ENCODE data around the gene FPGS.
"Not testable (repeated sequence)": the region's sequence is repeated elsewhere in the genome, so short reads cannot be mapped to it uniquely, and the experiment has no call there.

FPGS gene

DNA sequence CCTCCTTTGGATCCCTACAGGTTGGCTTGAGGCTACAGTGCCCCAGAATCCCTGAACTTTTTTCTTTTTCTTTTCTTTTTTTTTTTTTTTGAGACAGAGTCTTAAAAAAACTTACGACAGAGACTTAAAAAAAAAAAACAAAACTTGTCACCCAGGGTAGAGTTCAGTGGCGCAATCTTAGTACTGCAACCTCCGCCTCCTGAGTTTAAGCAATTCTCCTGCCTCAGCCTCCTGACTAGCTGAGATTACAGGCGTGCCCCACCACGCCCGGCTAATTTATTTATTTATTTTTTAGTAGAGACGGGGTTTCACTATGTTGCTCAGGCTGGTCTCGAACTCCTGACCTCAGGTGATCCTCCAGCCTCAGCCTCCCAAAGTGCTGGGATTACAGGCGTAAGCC lies 21.8 kb upstream of the FPGS start:
- H3K36me3 ChIP-seq (ENCODE audit: control insufficient read depth in 1 of 2, insufficient read depth in 2 of 2, low read length in 2 of 2); H3K9me3 ChIP-seq (ENCODE audit: control insufficient read depth in 1 of 2, low read length in 2 of 2); H3K27me3 ChIP-seq (ENCODE audit: low read depth, low read length); H3K27ac ChIP-seq (ENCODE audit: low read length); H3K4me3 ChIP-seq (ENCODE audit: low read depth in 1 of 2, low read length in 2 of 2): not testable (repeated sequence)
- H3K4me1 ChIP-seq (ENCODE audit: control insufficient read depth in 1 of 2, insufficient read depth in 2 of 2, low read length in 2 of 2), result peaks cover 0 to 22% of the 10 kb centered on the region in 2 donors

DNA sequence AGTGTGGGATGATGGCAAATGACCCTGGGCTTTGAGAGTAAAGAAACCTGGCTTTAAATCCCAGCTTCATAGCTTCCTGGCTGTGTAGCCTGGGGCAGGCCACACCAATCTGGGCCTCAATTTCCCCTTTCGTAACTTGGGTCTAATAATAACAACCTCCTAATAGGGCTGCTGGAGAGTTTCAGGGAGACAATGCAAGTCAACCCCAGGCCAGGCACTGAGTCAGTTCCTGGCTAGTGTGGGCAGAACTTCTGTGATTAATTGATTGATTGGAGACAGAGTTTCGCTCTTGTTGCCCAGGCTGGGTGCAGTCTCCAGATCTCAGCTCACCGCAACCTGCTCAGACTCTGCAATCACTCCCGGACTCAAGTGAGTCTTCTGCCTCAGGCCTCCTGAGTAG lies 20.9 kb upstream of the FPGS start:
- Histone ChIP-seq H3K36me3 (ENCODE audit: control insufficient read depth in 1 of 2, insufficient read depth in 2 of 2, low read length in 2 of 2) (peaks cover 0 to 5% of the 10 kb centered on the region in 2 donors), H3K27me3 (ENCODE audit: low read depth, low read length) (no peaks in the 10 kb centered on the region), H3K27ac (ENCODE audit: low read length) (no peak overlapping the region), H3K4me3 (ENCODE audit: low read depth in 1 of 2, low read length in 2 of 2) (no peak overlapping the region), H3K9me3 (ENCODE audit: control insufficient read depth in 1 of 2, low read length in 2 of 2) (no peaks in the 10 kb centered on the region), H3K4me1 (ENCODE audit: control insufficient read depth in 1 of 2, insufficient read depth in 2 of 2, low read length in 2 of 2) (peaks cover 0 to 24% of the 10 kb centered on the region in 2 donors)

DNA sequence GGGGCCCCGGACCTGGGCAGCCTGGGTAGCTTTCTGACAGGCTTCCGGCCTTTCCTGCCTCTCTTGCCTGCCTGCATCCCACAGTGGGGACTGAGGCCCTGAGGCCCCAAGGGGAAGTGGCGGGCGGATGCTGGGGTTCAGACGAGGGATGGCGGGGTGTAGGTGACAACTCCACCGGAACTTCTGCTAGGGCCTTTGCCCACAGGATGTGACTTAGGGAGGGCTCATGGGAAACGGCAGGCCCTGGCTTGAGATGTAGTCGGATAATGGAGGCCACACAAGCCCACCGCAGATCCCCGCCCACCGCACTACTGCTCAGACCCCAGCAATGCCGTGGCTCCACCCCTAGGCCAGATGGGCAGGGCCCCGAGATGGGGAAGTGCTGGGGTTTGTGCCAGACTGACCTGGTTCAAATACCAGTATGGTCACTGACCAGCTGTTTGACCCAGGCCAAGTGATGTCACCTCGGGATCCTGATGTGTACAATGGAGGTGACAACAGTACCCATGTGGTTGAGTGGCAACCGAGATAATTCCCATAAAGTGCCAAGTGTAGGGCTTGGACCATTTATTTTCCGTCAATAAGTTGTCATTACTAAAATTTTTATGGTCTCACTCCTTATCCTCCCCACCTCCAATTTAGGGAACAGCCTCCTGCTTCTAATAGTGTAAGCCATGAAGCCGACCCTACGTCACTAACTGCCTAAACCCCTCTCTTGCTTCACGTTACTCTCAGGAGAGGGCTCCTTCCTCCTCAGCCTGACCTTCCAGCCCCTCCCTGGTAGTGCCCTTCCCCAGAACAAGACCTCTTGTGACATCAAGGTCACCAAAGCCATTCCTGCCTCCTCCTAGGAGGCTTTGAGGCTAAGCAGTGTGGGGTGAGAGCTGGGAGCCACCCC lies 19.3 kb upstream of the FPGS start:
- peaks cover 12 to 19% of the 10 kb centered on the region in 2 donors for H3K36me3 ChIP-seq (ENCODE audit: control insufficient read depth in 1 of 2, insufficient read depth in 2 of 2, low read length in 2 of 2)
- peak overlapping the region; percentile 35 for H3K27ac ChIP-seq (ENCODE audit: low read length)
- H3K9me3 ChIP-seq (ENCODE audit: control insufficient read depth in 1 of 2, low read length in 2 of 2), result no peaks in the 10 kb centered on the region
- peaks cover 5 to 33% of the 10 kb centered on the region in 2 donors for H3K4me1 ChIP-seq (ENCODE audit: control insufficient read depth in 1 of 2, insufficient read depth in 2 of 2, low read length in 2 of 2)
- no peak overlapping the region for H3K4me3 ChIP-seq (ENCODE audit: low read depth in 1 of 2, low read length in 2 of 2)
- H3K27me3 ChIP-seq (ENCODE audit: low read depth, low read length), result no peaks in the 10 kb centered on the region

DNA sequence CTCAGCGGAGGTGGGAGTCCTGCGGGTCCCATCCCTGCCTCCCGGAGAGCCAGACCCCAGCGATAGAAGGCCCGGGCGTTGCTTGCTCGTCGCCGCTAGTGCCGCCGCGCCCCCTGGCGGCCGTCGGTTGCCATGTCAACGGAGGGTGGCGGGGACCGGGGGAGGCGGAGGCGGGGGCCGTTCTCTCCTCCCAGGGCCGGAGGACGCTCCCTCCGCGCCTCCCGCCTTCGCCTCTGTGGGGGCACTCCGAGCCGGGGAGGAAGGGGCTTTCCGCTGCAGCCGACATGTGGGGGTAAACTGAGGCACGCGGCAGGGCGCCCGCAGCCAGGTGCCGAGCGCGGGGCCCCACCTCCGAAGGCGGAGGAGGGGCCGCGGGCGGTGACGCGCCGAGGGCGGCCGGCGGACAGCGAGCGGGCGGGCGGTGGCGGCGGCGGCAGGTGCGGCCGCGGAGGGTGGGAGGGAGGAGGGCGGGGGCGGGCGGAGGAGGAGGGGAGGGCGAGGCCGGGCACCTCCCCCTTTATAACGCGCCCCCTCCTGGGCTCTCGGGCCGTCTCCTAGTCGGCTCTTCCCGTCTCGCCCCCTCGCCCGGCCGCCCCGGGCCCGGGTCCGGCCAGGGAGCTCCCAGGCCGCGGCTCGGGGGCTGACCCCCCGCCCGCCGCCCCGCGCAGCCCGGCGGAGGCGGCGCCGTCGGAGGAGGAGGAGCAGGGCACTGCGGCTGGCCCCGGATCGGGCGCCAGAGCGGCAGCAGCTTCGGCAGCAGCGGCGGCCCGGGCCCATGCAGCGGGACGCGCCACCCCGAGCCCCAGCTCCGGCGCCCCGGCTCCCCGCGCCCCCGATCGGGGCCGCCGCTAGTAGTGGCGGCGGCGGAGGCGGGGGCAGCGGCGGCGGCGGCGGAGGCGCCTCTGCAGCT lies 17.4 kb upstream of the FPGS start:
- no peaks in the 10 kb centered on the region for H3K9me3 ChIP-seq (ENCODE audit: control insufficient read depth in 1 of 2, low read length in 2 of 2)
- peak overlapping the region; percentile 39 to 99 for H3K4me3 ChIP-seq (ENCODE audit: low read depth in 1 of 2, low read length in 2 of 2)
- no peaks in the 10 kb centered on the region for H3K27me3 ChIP-seq (ENCODE audit: low read depth, low read length)
- H3K4me1 ChIP-seq (ENCODE audit: control insufficient read depth in 1 of 2, insufficient read depth in 2 of 2, low read length in 2 of 2), result peaks cover 5 to 20% of the 10 kb centered on the region in 2 donors
- peaks cover 30 to 38% of the 10 kb centered on the region in 2 donors for H3K36me3 ChIP-seq (ENCODE audit: control insufficient read depth in 1 of 2, insufficient read depth in 2 of 2, low read length in 2 of 2)
- H3K27ac ChIP-seq (ENCODE audit: low read length), result no peak overlapping the region

DNA sequence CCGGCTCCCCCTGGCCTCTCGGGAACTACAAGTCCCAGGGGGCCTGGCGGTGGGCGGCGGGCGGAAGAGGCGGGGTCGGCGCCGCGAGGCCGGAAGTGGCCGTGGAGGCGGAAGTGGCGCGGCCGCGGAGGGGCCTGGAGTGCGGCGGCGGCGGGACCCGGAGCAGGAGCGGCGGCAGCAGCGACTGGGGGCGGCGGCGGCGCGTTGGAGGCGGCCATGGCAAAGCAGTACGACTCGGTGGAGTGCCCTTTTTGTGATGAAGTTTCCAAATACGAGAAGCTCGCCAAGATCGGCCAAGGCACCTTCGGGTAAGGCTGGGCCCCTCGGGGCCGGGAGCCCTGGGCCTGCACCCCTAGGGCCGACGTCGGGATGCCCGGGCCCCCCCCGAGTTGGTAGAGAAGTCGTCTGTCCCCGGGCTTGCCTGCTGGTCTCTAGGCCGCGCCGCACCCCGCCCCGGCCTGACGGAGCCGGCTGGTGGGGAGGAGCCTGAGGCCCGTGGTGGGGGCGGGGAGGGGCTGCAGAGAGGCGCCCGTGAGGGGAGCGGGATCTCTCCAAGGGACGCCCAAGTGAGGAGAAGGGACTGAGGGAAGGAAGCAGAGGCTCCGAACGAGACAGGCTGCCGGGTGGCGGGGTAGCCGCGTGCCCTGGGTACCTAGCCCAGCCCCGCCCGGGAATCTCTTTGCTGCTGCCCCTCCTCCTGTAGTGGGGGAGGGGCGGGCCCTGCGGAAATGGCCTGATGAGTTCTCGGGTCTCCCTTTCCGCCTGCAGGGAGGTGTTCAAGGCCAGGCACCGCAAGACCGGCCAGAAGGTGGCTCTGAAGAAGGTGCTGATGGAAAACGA lies 16.5 kb upstream of the FPGS start, which contains the start of gene CDK9:
Gene CDK9 (plus strand): TSS at position 102 of the 840 bp plus-strand sequence. CDS start 115 bp downstream, at position 217.
- peaks cover 36 to 46% of the 10 kb centered on the region in 2 donors for H3K36me3 ChIP-seq (ENCODE audit: control insufficient read depth in 1 of 2, insufficient read depth in 2 of 2, low read length in 2 of 2)
- no peaks in the 10 kb centered on the region for H3K27me3 ChIP-seq (ENCODE audit: low read depth, low read length)
- no peaks in the 10 kb centered on the region for H3K9me3 ChIP-seq (ENCODE audit: control insufficient read depth in 1 of 2, low read length in 2 of 2)
- peak within 1 kb of the TSS; percentile 45 for H3K27ac ChIP-seq (ENCODE audit: low read length)
- H3K4me1 ChIP-seq (ENCODE audit: control insufficient read depth in 1 of 2, insufficient read depth in 2 of 2, low read length in 2 of 2), result peaks cover 5 to 20% of the 10 kb centered on the region in 2 donors
- H3K4me3 ChIP-seq (ENCODE audit: low read depth in 1 of 2, low read length in 2 of 2), result peak within 1 kb of the TSS; percentile 76 to 99

DNA sequence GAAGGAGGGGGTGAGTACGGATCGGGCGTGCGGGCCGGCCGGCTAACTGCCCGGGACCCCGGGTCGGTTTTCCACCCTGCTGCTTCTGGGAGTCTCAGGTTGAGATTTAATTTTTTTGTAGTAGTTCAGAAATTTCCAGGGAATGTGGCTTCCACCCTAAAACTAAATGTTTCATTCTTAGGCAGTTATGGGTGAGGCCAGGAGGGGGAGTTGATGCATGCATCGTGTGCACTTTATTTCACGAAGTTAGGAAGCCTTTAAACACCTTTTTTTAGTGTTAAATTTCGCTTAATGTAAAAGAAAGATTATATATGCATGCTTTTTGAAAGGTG lies 15.9 kb upstream of the FPGS start:
- peaks cover 40 to 52% of the 10 kb centered on the region in 2 donors for H3K36me3 ChIP-seq (ENCODE audit: control insufficient read depth in 1 of 2, insufficient read depth in 2 of 2, low read length in 2 of 2)
- peaks cover 5 to 20% of the 10 kb centered on the region in 2 donors for H3K4me1 ChIP-seq (ENCODE audit: control insufficient read depth in 1 of 2, insufficient read depth in 2 of 2, low read length in 2 of 2)
- H3K9me3 ChIP-seq (ENCODE audit: control insufficient read depth in 1 of 2, low read length in 2 of 2), result no peaks in the 10 kb centered on the region
- H3K4me3 ChIP-seq (ENCODE audit: low read depth in 1 of 2, low read length in 2 of 2), result peak overlapping the region; percentile 76 to 99
- no peaks in the 10 kb centered on the region for H3K27me3 ChIP-seq (ENCODE audit: low read depth, low read length)
- peak overlapping the region; percentile 45 for H3K27ac ChIP-seq (ENCODE audit: low read length)

DNA sequence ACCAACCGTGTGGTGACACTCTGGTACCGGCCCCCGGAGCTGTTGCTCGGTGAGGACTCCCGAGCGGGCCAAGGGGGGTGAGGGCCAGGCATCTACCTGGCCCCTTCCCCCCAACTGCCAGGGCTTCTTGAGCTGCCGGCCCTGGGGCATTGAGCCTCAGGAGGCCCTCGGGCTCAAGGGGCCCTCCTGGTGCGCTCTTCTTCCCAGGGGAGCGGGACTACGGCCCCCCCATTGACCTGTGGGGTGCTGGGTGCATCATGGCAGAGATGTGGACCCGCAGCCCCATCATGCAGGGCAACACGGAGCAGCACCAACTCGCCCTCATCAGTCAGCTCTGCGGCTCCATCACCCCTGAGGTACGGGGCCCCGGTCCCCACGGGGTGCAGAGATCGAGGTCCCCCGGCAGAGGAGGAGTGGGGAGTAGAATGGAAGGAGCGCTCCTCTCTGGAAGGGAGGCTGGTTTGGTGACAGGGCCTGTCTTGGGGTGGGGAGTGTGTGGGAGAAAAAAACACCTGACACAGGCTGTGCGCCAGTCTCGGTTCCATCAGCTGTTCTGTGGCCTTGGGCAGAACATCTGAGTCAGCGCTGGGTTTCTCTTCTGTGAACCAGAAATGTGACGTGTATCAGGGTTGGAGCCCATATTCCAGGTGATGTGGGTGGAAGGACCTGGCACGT lies 14.2 kb upstream of the FPGS start:
- Histone ChIP-seq H3K27ac (ENCODE audit: low read length) (no peak overlapping the region), H3K4me3 (ENCODE audit: low read depth in 1 of 2, low read length in 2 of 2) (no peak overlapping the region), H3K4me1 (ENCODE audit: control insufficient read depth in 1 of 2, insufficient read depth in 2 of 2, low read length in 2 of 2) (peaks cover 5 to 20% of the 10 kb centered on the region in 2 donors), H3K36me3 (ENCODE audit: control insufficient read depth in 1 of 2, insufficient read depth in 2 of 2, low read length in 2 of 2) (peaks cover 40 to 66% of the 10 kb centered on the region in 2 donors), H3K9me3 (ENCODE audit: control insufficient read depth in 1 of 2, low read length in 2 of 2) (no peaks in the 10 kb centered on the region), H3K27me3 (ENCODE audit: low read depth, low read length) (no peaks in the 10 kb centered on the region)

DNA sequence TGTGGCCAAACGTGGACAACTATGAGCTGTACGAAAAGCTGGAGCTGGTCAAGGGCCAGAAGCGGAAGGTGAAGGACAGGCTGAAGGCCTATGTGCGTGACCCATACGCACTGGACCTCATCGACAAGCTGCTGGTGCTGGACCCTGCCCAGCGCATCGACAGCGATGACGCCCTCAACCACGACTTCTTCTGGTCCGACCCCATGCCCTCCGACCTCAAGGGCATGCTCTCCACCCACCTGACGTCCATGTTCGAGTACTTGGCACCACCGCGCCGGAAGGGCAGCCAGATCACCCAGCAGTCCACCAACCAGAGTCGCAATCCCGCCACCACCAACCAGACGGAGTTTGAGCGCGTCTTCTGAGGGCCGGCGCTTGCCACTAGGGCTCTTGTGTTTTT lies 13.5 kb upstream of the FPGS start:
- H3K4me1 ChIP-seq (ENCODE audit: control insufficient read depth in 1 of 2, insufficient read depth in 2 of 2, low read length in 2 of 2), result peaks cover 5 to 19% of the 10 kb centered on the region in 2 donors
- no peak overlapping the region for H3K4me3 ChIP-seq (ENCODE audit: low read depth in 1 of 2, low read length in 2 of 2)
- no peak overlapping the region for H3K27ac ChIP-seq (ENCODE audit: low read length)
- H3K36me3 ChIP-seq (ENCODE audit: control insufficient read depth in 1 of 2, insufficient read depth in 2 of 2, low read length in 2 of 2), result peaks cover 40 to 66% of the 10 kb centered on the region in 2 donors
- no peaks in the 10 kb centered on the region for H3K9me3 ChIP-seq (ENCODE audit: control insufficient read depth in 1 of 2, low read length in 2 of 2)
- no peaks in the 10 kb centered on the region for H3K27me3 ChIP-seq (ENCODE audit: low read depth, low read length)

DNA sequence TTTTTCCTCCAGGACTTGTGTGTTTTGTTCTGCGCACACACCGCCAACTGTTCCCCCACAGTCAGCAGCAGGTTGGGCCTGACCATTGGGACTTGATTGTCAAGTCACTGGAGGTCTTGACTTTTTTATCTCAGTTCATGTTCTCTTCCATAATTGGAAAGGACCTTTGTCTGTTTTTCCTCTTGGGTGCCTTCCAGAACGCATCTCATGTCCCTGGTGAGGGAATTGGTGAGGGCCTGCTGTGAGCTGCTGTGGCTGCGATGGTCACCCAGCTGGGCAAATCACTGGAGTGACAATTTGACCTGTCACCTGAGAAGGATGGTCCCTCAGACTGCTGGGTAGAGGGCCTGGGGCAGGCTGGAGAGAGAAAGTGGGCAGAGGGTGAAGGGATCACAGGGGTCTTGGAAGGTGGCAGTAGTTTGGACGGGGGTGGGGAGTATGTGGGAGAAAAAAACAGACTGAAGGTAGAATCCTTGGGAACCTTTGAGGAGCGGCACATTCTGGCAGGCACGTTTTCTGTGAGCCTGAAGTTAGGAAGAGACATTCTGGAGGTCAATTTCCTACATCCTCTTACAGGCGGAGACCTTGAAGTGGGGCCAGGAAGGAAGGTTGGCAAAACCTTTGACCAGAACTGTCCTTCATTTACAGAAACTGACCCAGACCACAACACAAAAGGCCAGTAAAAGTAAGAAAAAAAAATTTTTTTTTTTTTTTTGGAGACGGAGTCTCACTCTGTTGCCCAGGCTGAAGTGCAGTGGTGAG lies 12.4 kb upstream of the FPGS start:
- Histone ChIP-seq H3K4me1 (ENCODE audit: control insufficient read depth in 1 of 2, insufficient read depth in 2 of 2, low read length in 2 of 2) (peaks cover 5 to 12% of the 10 kb centered on the region in 2 donors), H3K9me3 (ENCODE audit: control insufficient read depth in 1 of 2, low read length in 2 of 2) (no peaks in the 10 kb centered on the region), H3K27me3 (ENCODE audit: low read depth, low read length) (no peaks in the 10 kb centered on the region), H3K27ac (ENCODE audit: low read length) (no peak overlapping the region), H3K36me3 (ENCODE audit: control insufficient read depth in 1 of 2, insufficient read depth in 2 of 2, low read length in 2 of 2) (peaks cover 40 to 66% of the 10 kb centered on the region in 2 donors), H3K4me3 (ENCODE audit: low read depth in 1 of 2, low read length in 2 of 2) (no peak overlapping the region)

DNA sequence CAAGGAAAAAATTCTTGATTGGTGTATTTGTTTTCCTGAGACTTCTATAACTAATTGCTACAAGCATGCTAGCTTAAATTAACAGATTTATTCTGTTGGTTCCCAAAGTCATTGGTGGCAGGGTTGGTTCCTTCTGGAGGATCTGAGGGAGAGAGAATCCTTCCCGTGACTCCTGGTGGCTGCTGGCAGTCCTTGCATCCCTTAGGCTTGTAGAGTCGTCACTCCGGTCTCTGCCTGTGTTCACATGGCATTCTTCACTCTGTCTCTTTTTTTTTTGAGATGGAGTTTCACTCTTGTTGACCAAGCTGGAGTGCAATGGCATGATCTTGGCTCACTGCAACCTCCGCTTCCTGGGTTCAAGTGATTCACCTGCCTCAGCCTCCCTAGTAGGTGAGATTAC lies 11.6 kb upstream of the FPGS start:
- Histone ChIP-seq H3K4me1 (ENCODE audit: control insufficient read depth in 1 of 2, insufficient read depth in 2 of 2, low read length in 2 of 2) (peaks cover 5 to 15% of the 10 kb centered on the region in 2 donors), H3K27ac (ENCODE audit: low read length) (no peak overlapping the region), H3K36me3 (ENCODE audit: control insufficient read depth in 1 of 2, insufficient read depth in 2 of 2, low read length in 2 of 2) (peaks cover 40 to 64% of the 10 kb centered on the region in 2 donors), H3K9me3 (ENCODE audit: control insufficient read depth in 1 of 2, low read length in 2 of 2) (no peaks in the 10 kb centered on the region), H3K27me3 (ENCODE audit: low read depth, low read length) (no peaks in the 10 kb centered on the region), H3K4me3 (ENCODE audit: low read depth in 1 of 2, low read length in 2 of 2) (no peak overlapping the region)

Measured in muscle layer of duodenum (tissue), 2 donors.